Aorta (tissue), 5 donors: ENCODE measurements around the gene TMEM94. TPM values are rescaled to one million over a fixed set of nuclear protein-coding genes. Genes with fewer than 3 reads are reported as not detected.

Experiments
- ATAC-seq: fragments of 200-7000 bp; cut with Tn5 transposase; one replicate; pipeline ENCODE4 v1.9.1; 2022; ENCODE audit warnings: moderate library complexity; ENCODE audit not compliant: low FRiP score
- DNase-seq, 2 donors: peaks; one replicate each; pipeline ENCODE4 v3.0.0-alpha.2; 2020
- H3K27ac ChIP-seq, 2 donors: one replicate each; pipeline ENCODE4 v1.5.1; 2013; ENCODE audit warnings: low read length in 2 of 2, mild to moderate bottlenecking in 2 of 2, moderate library complexity in 2 of 2, control low read depth in 1 of 2, inconsistent platforms in 1 of 2, low read depth in 1 of 2
- H3K27me3 ChIP-seq, 2 donors: one replicate each; pipeline ENCODE4 v1.6.1; 2013; ENCODE audit warnings: control low read depth in 1 of 2, low read length in 1 of 2, mild to moderate bottlenecking in 1 of 2, moderate library complexity in 1 of 2; ENCODE audit not compliant: insufficient read depth in 2 of 2, control insufficient read depth in 1 of 2
- H3K36me3 ChIP-seq, 2 donors: one replicate each; pipeline ENCODE4 v1.6.1; 2013; ENCODE audit warnings: control low read depth in 1 of 2, low read length in 1 of 2, mild to moderate bottlenecking in 1 of 2; ENCODE audit not compliant: insufficient read depth in 2 of 2, control insufficient read depth in 1 of 2
- H3K4me1 ChIP-seq, 2 donors: one replicate each; pipeline ENCODE4 v1.6.1; 2013; ENCODE audit warnings: low read length in 2 of 2, control low read depth in 1 of 2, mild to moderate bottlenecking in 1 of 2, moderate library complexity in 1 of 2; ENCODE audit not compliant: insufficient read depth in 2 of 2, control insufficient read depth in 1 of 2
- H3K4me3 ChIP-seq, 2 donors: one replicate each; pipeline ENCODE4 v1.5.1; 2013; ENCODE audit warnings: low read length in 2 of 2, control low read depth in 1 of 2, mild to moderate bottlenecking in 1 of 2
- H3K9me3 ChIP-seq: one replicate; pipeline ENCODE4 v1.6.1; 2013; ENCODE audit warnings: mild to moderate bottlenecking, low read length; ENCODE audit not compliant: control insufficient read depth
- WGBS, 2 donors: extraction: QIAGEN DNeasy Blood & Tissue Kit; methylation state at CpG; one replicate each; pipeline ENCODE4 v1.1.7; 2013; 5-methylcytosine and 5-hydroxymethylcytosine counted together
- intact Hi-C, 2 donors: fragments of 100-400 bp; cut with DNase I; formaldehyde crosslinking; loops; one replicate each; pipeline versions ENCODE4 v1.14.2 to v1.15.0; 2022
- polyA plus RNA-seq, 2 donors: library from polyadenylated mRNA; stranded (reverse); fragments of 200-250 nt; gene quantifications; one replicate each; pipeline ENCODE4 v1.2.3, GENCODE V29; 2013
- total RNA-seq, 2 donors: library from RNA; stranded (reverse); fragmentation: NEBNext Ultra II Directional; extraction: Animal tissue kit (Norgen Biotek cat#: 25700); gene quantifications; one replicate each; pipeline ENCODE4 v1.2.1, GENCODE V29; 2021
- donor health status: healthy with polysubstance abuse.
- donor health status: Bipolar disorder and iron deficiency.
- donor health status: DM: no; HTN: no; CAD: no.
- donor health status: DM: no; HTN: no; CAD: no.
- donor health status: DM: yes; HTN: yes; CAD: no.

TMEM94 gene
- total and polyA plus RNA-seq, 4 donors = 19.5 to 74.8 (median 53.1) TPM

DNA sequence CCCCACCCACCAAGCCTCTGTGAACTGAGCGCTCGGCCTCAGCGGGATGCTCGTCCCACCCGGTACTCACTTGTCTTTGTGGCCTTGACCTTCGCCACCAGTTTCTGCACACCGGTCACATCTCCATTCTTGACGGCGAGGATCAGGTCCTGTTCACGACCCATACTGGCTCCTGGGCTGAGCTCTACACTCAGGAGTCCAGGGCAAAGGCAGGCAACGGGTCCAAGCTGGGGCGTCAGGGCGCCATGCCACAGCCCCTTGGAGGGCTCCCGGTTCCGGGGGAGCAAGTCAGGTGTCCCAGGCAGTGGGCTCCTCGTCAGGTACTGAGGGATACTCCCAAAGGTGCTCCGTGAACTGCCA is 57.2 kb downstream of the TMEM94 start:
- peaks cover 2 to 3% of the 10 kb centered on the region in 2 donors for H3K4me1 ChIP-seq
- H3K4me3 ChIP-seq = no peak overlapping the region
- H3K9me3 ChIP-seq = no peaks in the 10 kb centered on the region

DNA sequence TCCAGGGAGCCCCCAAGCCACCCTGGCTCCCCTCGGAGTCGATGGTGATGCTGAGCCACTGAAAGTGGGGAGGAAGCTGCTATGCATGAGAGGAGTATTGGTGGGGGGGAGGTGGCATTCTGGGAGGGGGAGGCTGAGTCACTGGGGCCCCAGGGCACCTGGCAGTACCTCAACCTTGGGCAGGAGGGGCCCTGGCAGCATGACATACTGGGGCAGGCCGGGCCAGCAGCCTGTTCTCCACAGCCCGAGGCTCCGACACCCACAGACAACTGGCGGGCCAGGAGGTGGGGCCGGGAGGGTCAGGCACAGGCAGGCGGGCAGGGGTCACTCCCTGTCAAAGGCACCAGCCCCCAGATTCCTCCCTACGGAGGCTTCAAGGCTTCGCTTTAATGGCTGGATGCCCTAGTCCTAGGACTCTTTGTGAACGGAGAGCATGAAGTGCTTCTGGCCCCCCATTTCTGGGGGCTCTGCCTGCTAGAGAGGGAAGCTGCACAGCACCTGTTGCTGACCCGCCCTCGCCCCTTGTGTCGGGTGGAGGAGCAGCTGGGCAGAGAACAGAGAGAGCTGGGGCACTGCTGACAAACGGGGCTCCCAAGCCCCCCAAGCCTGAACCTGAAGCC is 58.0 kb downstream of the TMEM94 start:
- no peaks in the 10 kb centered on the region for H3K27me3 ChIP-seq
- peaks cover 0 to 2% of the 10 kb centered on the region in 2 donors for H3K4me1 ChIP-seq
- intact Hi-C loops = loop anchor here (2.0 to 10.0 kb wide), 3 partner anchors 88 to 192 kb away; no protein-coding TSS in a partner anchor
- peak in 1 of 2 donors; percentile 62 for DNase-seq
- WGBS, 2 donors = 0 to 4% methylated on average over 15 of the region's 15 CpGs
- no peaks in the 10 kb centered on the region for H3K36me3 ChIP-seq
- H3K9me3 ChIP-seq = no peaks in the 10 kb centered on the region
- no peak for ATAC-seq
- H3K27ac ChIP-seq = peak overlapping the region in 1 of 2 donors; percentile 34
- H3K4me3 ChIP-seq = peak overlapping the region; percentile 61 to 77

More for the DNA sequence above, 57.2 kb downstream of the TMEM94 start:
- WGBS, 2 donors = 71 to 76% methylated on average over 17 of the region's 17 CpGs
- DNase-seq (no peak), ATAC-seq (no peak)
- no peak overlapping the region for H3K27ac ChIP-seq
- H3K36me3 ChIP-seq = no peaks in the 10 kb centered on the region
- intact Hi-C loops = loop anchor here in 1 of 2 donors (10.0 kb wide), 1 partner anchor 189 kb away; no protein-coding TSS in a partner anchor
- no peaks in the 10 kb centered on the region for H3K27me3 ChIP-seq

DNA sequence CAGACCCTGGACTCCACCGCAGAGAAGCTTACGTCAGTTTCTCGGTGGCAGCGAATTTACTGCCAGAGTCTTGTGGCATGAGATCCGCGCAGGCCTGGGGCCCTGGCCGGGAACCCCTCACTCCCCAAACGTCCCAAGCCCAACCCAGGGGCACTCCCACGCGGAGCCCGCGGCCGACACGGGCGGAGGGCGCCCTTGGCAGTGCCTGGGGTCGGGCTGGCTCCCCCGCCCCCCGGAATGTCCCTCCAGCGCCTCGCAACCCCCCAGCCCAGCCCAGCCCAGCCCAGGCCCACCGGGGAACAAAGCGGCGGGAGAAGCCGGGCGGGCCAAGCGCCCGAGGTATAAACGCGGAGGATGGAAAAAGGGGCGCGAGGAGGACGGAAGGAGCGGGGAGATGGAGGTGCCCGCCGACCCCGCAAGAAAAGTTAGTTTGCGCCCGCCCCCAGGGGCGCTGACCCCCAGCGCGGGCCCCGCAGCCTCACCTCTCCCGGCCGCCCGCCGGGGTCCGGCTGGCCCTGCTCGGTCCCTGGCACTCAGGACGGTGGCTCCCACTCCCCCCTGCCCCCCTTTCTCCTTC is 58.6 kb downstream of the TMEM94 start:
- 1% methylated on average over 18 to 50 of the region's 50 CpGs for WGBS, 2 donors
- ATAC-seq (peak; percentile 1), DNase-seq (peak in 1 of 2 donors; percentile 58)
- no peaks in the 10 kb centered on the region for H3K36me3 ChIP-seq
- H3K4me3 ChIP-seq = peak overlapping the region; percentile 61 to 77
- H3K27ac ChIP-seq = peak overlapping the region in 1 of 2 donors; percentile 34
- H3K27me3 ChIP-seq = no peaks in the 10 kb centered on the region
- H3K9me3 ChIP-seq = no peaks in the 10 kb centered on the region
- H3K4me1 ChIP-seq = peaks cover 0 to 2% of the 10 kb centered on the region in 2 donors
- intact Hi-C loops = loop anchor here (2.0 to 10.0 kb wide), 5 partner anchors 72 to 362 kb away; partner anchors contain the start of genes MYO15B (in 1 of the 2) and TRIM47 (in 1 of the 2)

DNA sequence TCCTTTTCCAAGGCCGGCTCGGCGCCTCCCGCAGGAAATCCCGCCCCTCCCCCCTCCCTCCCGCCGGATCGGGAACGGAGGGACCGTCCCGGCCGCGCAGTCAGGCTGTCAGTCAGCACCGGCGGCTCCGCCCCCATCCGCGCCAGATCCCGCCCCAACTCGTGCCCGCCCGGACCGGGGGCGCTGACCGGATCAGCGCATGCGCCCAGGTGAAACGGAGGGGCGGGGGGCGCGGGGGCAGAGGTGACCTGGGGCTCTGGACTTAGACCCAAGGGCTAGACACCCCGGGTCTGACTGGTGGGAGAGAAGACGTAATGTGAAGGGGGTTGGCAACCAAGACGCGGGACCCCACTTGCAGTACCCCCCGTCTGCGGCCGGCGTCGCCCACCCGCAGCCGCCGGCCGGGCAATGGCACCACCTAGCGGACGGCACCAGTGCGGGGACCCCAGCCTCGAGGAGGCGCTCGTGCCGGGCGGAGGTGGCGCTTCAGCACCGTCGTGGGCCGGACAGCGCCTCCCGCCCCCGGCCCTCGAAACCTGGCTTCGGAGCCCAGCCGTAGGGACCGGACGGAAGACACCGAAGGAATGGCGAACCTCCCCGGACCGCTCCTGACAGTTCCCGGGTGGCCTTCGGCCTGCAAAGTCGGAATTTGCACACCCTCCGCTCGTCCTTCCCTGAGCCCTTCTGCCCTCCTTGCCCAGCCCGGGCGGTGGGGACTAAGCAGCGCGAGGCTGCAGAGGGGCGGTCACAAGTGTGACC is 59.2 kb downstream of the TMEM94 start, which contains the start of gene CASKIN2:
CASKIN2 (minus strand) TSS at position 42 of the 759 bp plus-strand sequence. CDS start 1,733 bp downstream, outside the sequence.
- no peaks in the 10 kb centered on the region for H3K27me3 ChIP-seq
- 0 to 1% methylated on average over 53 to 78 of the region's 78 CpGs for WGBS, 2 donors
- peak within 1 kb of the TSS in 1 of 2 donors; percentile 34 for H3K27ac ChIP-seq
- peak within 1 kb of the TSS; percentile 61 to 77 for H3K4me3 ChIP-seq
- ATAC-seq (peak; percentile 94), DNase-seq (peak; percentile 96 to 99)
- no peaks in the 10 kb centered on the region for H3K36me3 ChIP-seq
- intact Hi-C loops = loop anchor here (1.0 to 10.0 kb wide), 6 partner anchors 72 to 362 kb away; partner anchors contain the start of genes MYO15B (in 1 of the 2) and TRIM47 (in 1 of the 2)
- no peaks in the 10 kb centered on the region for H3K9me3 ChIP-seq
- H3K4me1 ChIP-seq = peaks cover 0 to 2% of the 10 kb centered on the region in 2 donors

DNA sequence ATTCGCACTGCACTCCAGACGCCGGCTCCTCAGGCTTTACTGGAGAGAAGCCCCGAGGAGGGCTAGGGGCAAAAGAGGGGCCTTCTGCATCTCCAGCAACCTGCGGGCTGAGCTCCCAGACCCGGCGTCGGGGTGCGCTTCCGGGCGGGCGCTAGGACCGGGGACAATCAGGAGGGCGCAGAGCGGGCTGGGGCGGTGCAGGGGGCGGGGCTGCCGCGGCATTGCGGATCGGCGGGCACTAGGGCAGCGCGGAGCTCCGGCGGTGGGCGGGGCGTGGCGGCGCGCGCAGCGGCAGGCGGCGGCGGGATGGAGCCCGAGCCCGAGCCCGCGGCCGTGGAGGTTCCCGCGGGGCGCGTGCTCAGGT is 59.8 kb downstream of the TMEM94 start, which contains the start of gene TSEN54:
TSEN54 (plus strand) TSS at position 274 of the 364 bp plus-strand sequence; CDS start at position 307, 33 bp downstream.
- no peaks in the 10 kb centered on the region for H3K36me3 ChIP-seq
- H3K4me3 ChIP-seq = peak within 1 kb of the TSS; percentile 61 to 77
- peak; percentile 98 to 99 for DNase-seq
- no peaks in the 10 kb centered on the region for H3K27me3 ChIP-seq
- peak; percentile 95 for ATAC-seq
- intact Hi-C loops = loop anchor here (1.0 to 10.0 kb wide), 4 partner anchors 71 to 361 kb away; partner anchors contain the start of genes MYO15B (in 1 of the 2) and TRIM47 (in 1 of the 2)
- no peaks in the 10 kb centered on the region for H3K9me3 ChIP-seq
- H3K27ac ChIP-seq = peak within 1 kb of the TSS in 1 of 2 donors; percentile 15
- WGBS, 2 donors = 0% methylated on average over 26 to 45 of the region's 45 CpGs
- peaks cover 0 to 2% of the 10 kb centered on the region in 2 donors for H3K4me1 ChIP-seq

DNA sequence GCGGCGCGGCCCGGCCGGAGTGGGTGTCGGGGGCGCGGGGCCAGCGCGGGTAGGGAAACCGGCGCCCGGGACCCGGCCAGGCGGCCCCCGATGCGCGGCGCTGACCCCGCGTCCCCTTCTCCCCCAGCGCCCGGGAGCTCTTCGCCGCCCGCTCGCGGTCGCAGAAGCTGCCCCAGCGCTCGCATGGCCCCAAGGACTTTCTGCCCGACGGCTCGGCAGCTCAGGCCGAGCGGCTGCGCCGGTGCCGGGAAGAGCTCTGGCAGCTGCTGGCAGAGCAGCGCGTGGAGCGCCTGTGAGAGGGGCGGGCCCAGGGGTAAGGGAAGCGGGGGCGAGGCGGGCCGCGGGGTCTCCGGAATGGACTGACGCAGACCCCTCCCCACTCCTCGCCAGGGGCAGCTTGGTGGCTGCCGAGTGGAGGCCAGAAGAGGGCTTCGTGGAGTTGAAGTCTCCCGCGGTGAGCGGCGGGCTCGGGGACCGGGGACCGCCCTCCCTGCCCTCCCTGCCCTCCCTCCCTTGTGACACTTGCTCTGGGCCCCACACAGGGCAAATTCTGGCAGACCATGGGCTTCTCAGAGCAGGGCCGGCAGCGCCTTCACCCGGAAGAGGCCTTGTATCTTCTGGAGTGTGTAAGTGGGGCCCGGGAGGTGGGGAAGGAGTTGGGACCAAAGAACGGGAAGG is 60.3 kb downstream of the TMEM94 start:
- H3K36me3 ChIP-seq = no peaks in the 10 kb centered on the region
- WGBS, 2 donors = 0 to 1% methylated on average over 43 to 65 of the region's 65 CpGs
- peaks cover 0 to 2% of the 10 kb centered on the region in 2 donors for H3K4me1 ChIP-seq
- intact Hi-C loops = loop anchor here (1.0 to 10.0 kb wide), 4 partner anchors 71 to 361 kb away; partner anchors contain the start of genes MYO15B (in 1 of the 2) and TRIM47 (in 1 of the 2)
- peak overlapping the region; percentile 19 to 77 for H3K4me3 ChIP-seq
- H3K9me3 ChIP-seq = no peaks in the 10 kb centered on the region
- DNase-seq (peak in 1 of 2 donors; percentile 65), ATAC-seq (no peak)
- H3K27me3 ChIP-seq = no peaks in the 10 kb centered on the region
- no peak overlapping the region for H3K27ac ChIP-seq

DNA sequence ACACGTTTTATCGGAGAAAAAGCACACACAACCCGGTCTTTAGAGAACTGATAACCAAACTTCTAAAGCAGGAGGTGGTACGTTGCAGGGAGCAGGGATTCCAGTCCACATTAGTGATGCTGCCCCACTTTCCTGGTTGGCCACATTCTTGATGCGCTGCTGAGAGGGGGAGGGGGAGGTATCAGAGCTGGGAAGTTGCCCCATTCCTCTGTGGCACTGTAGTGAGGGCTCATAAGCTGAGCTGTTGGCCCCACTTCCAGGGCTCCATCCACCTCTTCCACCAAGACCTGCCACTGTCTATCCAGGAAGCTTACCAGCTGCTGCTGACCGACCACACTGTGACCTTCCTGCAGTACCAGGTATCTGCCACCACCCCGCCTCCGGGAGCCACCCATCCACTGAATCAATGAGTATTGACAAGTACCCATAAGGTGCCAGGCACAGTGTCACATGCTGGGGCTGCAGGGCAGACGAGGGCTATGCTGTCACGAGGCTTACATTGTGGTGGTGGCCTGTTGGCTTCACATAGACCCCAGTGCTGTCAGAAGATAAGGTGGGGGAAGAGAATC is 60.9 kb downstream of the TMEM94 start:
- Histone ChIP-seq H3K27ac (no peak overlapping the region), H3K4me3 (peak overlapping the region in 1 of 2 donors; percentile 19), H3K27me3 (no peaks in the 10 kb centered on the region), H3K4me1 (peaks cover 0 to 2% of the 10 kb centered on the region in 2 donors), H3K9me3 (no peaks in the 10 kb centered on the region), H3K36me3 (no peaks in the 10 kb centered on the region)
- intact Hi-C loops = loop anchor here (5.0 to 10.0 kb wide), 3 partner anchors 70 to 360 kb away; partner anchors contain the start of genes MYO15B (in 1 of the 2) and TRIM47 (in 1 of the 2)
- DNase-seq = peak in 1 of 2 donors; percentile 44
- WGBS, 2 donors = 41% methylated on average over 10 of the region's 10 CpGs
- no peak for ATAC-seq
